Measurements from ENCODE around the gene CFDP1.

DNA sequence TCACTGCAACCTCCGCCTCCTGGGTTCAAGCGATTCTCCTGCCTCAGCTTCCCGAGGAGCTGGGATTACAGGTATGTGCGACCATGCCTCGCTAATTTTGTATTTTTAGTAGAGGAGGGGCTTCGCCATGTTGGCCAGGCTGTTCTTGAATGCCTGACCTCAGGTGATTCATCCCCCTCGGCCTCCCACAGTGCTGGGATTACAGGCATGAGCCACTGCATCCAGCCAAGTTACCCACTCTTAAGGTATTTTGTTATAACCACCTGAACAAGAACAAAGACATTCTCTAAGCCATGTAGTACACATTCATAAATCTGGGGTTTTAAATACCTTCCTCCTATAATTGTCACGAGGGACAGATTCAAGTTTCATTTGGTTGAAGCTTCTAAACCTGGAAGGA lies 43.5 kb upstream of the CFDP1 start:
- no peak for TF ChIP-seq ZFP36 (IDR thresholded peaks at IDR 0.05; ENCODE audit: borderline replicate concordance, partially characterized antibody)
- TF ChIP-seq, protein P1, sequence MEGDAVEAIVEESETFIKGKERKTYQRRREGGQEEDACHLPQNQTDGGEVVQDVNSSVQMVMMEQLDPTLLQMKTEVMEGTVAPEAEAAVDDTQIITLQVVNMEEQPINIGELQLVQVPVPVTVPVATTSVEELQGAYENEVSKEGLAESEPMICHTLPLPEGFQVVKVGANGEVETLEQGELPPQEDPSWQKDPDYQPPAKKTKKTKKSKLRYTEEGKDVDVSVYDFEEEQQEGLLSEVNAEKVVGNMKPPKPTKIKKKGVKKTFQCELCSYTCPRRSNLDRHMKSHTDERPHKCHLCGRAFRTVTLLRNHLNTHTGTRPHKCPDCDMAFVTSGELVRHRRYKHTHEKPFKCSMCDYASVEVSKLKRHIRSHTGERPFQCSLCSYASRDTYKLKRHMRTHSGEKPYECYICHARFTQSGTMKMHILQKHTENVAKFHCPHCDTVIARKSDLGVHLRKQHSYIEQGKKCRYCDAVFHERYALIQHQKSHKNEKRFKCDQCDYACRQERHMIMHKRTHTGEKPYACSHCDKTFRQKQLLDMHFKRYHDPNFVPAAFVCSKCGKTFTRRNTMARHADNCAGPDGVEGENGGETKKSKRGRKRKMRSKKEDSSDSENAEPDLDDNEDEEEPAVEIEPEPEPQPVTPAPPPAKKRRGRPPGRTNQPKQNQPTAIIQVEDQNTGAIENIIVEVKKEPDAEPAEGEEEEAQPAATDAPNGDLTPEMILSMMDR (IDR thresholded peaks at IDR 0.05): no peak
